GM12878 (cell line): ENCODE results near the gene TMEM175.

Source experiments
- HCFC1 ChIP-seq: fragments of 150-350 bp; IDR thresholded peaks from 2 replicates; pipeline ENCODE4 v1.6.1; 2014; ENCODE audit warnings: low read length
- JUNB ChIP-seq: IDR thresholded peaks from 2 replicates; pipeline ENCODE4 v1.6.1; 2016; ENCODE audit warnings: antibody characterized with exemption, mild to moderate bottlenecking
- MXI1 ChIP-seq: fragments of 150-350 bp; IDR thresholded peaks from 2 replicates; pipeline ENCODE4 v1.6.1; 2011; ENCODE audit warnings: low read depth, mild to moderate bottlenecking, inconsistent platforms, low read length, improper control_type of control experiment
- POLR2AphosphoS5 ChIP-seq: IDR thresholded peaks from 2 replicates; pipeline ENCODE4 v1.6.1; 2011; ENCODE audit warnings: mild to moderate bottlenecking, low read length, inconsistent platforms
- RAD21 ChIP-seq: IDR thresholded peaks from 2 replicates; pipeline ENCODE4 v1.6.1; 2011; ENCODE audit warnings: mild to moderate bottlenecking, low read depth, low read length, moderate library complexity; ENCODE audit not compliant: insufficient read depth
- SUZ12 ChIP-seq: fragments of 200-600 bp; sonication (generic); IDR thresholded peaks from one replicate; pipeline ENCODE4 v1.6.1; 2018; ENCODE audit warnings: antibody characterized with exemption, mild to moderate bottlenecking; ENCODE audit not compliant: unreplicated experiment
- YBX1 ChIP-seq: fragments of 450-650 bp; IDR thresholded peaks from 2 replicates; pipeline ENCODE4 v1.6.1; 2016; ENCODE audit warnings: antibody characterized with exemption
- TF ChIP-seq, protein P1 (sequence below), 3 experiments: IDR thresholded peaks in 2 of 3; conservative IDR thresholded peaks in 1 of 3; 2 replicates each; pipeline ENCODE4 v1.5.1; 2011; ENCODE audit warnings: low read depth in 3 of 3, low read length in 3 of 3, mild to moderate bottlenecking in 3 of 3, control low read depth in 2 of 3, moderate library complexity in 2 of 3, inconsistent platforms in 1 of 3, mixed read lengths in 1 of 3; ENCODE audit not compliant: control insufficient read depth in 2 of 3, insufficient read depth in 1 of 3; ENCODE audit errors: extremely low read depth in 1 of 3
- TF ChIP-seq, protein P2 (sequence below): IDR thresholded peaks from 2 replicates; pipeline ENCODE4 v1.6.1; 2012; ENCODE audit warnings: low read length, inconsistent platforms

DNA sequence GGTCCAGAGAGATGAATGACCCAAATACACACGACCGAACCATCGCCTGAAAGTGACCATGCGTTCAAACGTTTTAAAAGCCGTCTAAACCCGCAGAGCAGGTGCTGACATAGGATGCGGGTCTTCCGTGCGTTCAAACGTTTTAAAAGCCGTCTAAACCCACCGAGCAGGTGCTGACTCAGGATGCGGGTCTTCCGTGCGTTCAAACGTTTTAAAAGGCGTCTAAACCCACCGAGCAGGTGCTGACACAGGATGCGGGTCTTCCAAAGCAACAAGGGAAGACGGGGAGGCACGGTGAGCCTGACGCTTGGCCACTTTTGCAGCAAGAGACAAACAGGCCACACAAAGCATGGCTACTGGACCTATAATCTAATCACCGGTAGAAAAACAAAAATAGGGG is 47.4 kb upstream of the TMEM175 start:
- TF ChIP-seq RAD21, result no peak
- TF ChIP-seq JUNB, result no peak
- no peak for TF ChIP-seq SUZ12
- TF ChIP-seq, protein P1, sequence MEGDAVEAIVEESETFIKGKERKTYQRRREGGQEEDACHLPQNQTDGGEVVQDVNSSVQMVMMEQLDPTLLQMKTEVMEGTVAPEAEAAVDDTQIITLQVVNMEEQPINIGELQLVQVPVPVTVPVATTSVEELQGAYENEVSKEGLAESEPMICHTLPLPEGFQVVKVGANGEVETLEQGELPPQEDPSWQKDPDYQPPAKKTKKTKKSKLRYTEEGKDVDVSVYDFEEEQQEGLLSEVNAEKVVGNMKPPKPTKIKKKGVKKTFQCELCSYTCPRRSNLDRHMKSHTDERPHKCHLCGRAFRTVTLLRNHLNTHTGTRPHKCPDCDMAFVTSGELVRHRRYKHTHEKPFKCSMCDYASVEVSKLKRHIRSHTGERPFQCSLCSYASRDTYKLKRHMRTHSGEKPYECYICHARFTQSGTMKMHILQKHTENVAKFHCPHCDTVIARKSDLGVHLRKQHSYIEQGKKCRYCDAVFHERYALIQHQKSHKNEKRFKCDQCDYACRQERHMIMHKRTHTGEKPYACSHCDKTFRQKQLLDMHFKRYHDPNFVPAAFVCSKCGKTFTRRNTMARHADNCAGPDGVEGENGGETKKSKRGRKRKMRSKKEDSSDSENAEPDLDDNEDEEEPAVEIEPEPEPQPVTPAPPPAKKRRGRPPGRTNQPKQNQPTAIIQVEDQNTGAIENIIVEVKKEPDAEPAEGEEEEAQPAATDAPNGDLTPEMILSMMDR (IDR thresholded peaks at IDR 0.05 in 2 of 3, conservative IDR thresholded peaks at IDR 0.05 in 1 of 3; ENCODE audit: control insufficient read depth in 2 of 3, extremely low read depth in 1 of 3, insufficient read depth in 1 of 3, low read depth in 3 of 3, low read length in 3 of 3), result no peak
- TF ChIP-seq HCFC1, result no peak
- no peak for TF ChIP-seq MXI1
- no peak for TF ChIP-seq YBX1
- TF ChIP-seq POLR2AphosphoS5, result no peak
- TF ChIP-seq, protein P2, sequence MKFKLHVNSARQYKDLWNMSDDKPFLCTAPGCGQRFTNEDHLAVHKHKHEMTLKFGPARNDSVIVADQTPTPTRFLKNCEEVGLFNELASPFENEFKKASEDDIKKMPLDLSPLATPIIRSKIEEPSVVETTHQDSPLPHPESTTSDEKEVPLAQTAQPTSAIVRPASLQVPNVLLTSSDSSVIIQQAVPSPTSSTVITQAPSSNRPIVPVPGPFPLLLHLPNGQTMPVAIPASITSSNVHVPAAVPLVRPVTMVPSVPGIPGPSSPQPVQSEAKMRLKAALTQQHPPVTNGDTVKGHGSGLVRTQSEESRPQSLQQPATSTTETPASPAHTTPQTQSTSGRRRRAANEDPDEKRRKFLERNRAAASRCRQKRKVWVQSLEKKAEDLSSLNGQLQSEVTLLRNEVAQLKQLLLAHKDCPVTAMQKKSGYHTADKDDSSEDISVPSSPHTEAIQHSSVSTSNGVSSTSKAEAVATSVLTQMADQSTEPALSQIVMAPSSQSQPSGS, result no peak
